Stimulated activated CD4-positive, alpha-beta T cell treated with anti-CD3 and anti-CD28 coated beads, Interleukin-1b, Interleukin-23, amount 100 ng/mL, for 4 hours (primary cell): ENCODE measurements around the gene TTLL11.

Experiments
- DNase-seq, 2 donors: peaks; one replicate each; pipeline ENCODE4 v3.0.0-alpha.2; 2020; ENCODE audit warnings: low read depth in 2 of 2

TTLL11 gene

DNA sequence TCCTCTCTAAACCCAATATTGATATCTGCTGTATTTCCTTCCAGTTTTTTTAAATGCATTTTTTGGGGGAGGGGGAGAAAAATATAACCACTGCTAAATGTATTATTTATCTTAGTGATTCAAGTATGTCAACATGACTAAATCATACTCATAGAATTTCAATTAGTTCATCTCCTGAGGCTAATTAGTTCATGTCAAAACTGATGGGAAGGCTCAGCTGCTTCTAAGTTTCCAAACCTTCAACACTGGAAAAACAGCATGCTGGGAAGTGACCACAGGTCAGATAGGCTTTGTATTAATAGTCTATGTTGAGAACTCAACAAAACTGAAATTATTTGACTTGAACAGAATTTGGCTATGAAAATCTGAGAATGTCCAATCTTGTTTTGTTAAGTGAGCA lies 118.7 kb downstream of the TTLL11 start:
- DNase-seq: no peak

DNA sequence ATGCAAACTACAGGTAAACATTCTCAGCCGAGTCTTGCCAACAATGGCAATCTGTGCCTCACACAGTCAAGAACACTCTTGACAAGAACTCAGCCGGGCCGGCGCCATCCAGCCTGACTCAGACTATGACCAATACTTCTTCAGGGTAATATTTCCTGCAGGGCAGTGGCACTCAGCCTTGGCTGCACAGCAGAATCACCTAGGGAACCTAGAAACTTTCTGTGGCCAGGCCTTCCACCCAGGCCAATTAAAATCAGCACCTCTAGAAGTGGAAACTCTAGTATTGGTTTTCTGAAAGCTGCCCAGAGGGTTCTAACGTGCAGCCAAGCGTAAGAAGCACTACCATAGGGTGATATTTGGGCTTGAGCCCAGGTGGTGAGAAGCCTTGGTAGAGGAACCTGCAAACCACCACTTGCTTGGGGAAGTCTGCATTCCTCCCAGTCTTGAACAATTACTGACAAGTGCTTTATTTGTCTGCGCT lies 120.6 kb downstream of the TTLL11 start:
- DNase-seq: no peak

DNA sequence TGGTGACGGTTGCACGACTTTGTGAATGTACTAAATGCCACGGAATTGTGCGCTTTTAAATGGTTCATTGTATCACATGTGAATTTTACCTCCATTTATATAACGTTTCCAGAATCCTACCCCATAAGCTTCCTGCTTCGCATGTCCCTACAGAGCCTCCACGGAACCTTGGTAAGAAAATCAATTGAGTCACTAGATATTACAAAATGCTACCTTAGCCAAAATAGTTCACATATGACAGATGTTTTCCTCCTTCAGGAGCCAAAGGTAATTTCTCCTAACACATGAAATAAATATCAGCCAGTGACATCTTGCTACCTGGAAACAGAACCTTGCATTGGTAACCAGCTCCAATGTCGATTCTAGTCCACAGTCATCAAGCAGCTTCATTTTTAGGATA lies 125.1 kb downstream of the TTLL11 start:
- no peak for DNase-seq

DNA sequence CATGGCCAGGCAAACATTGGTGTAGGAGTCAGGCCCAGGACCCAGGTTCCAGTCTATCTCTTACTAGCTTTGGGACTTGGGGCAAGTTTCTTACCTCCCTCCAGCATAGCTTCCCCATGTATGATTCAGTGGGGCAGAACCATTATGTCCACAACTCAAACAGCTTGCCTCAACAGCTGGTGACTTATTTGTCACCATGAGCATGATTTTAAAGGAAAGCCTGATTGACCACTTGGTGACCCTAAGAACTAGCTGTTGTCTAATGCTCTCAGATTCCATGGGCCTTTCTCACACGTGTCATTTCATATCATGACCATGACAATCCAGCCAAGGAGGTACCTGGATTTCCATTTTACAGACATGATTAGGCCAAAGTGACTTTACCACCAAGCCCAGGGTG lies 126.4 kb downstream of the TTLL11 start:
- no peak for DNase-seq

DNA sequence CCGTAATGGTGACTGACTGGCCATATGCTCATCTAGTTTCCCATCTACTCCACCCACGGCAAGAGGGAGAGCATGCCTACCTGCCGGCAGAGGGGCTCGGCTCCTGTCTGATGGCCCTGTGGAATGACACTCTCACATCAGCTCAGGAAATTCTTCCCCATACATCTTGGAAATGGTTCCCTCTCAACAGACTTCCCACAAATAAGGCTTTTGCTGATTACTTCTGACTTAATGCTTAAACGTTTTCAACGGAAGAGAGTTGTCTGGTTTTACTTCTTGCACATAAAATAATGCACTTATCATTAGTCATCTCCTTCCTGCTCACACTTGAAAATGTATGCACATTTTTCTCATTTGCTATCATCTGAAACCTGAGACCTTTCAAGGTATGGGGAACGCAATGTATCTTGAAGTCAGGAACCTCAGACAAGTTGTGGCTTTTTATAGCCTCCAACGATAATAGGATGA lies 129.5 kb downstream of the TTLL11 start:
- DNase-seq: no peak

DNA sequence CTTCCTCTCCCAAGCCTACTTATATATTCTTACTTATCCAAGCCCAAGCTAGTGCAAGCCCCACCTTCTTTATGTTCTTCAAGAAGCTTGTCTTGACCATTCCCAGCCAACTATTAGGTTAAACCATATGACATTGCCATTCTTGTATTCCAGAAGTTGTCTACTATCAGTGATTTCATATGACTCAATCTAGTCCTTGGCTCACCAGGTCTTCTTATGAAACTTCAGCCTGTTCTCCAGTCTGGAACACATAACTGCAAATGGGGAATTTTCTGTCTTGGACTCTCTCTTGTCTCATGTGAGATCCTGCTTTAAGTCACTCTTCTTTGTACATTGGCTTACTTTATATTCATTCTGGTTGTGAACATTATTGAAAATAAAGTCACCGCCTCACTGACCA lies 130.7 kb downstream of the TTLL11 start:
- DNase-seq: no peak

DNA sequence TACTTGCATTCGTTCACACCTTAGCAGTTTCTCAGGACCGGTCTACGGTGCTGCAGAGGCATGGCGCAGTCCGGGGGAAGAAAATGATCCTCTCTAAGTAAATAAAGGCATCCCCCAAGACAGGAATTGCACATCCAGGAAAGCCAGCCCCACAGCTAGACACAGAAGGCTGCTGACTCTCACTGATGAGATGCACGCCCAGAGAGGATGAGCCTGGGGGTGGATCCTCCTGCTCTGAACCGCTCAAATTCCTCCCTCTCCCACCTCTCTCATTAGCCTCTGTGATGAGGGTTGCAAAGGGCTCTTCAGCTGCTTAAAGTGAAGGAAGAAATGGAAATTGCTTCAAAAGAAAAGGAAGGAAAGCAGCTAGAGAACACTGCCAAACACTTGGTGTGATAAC lies 132.4 kb downstream of the TTLL11 start:
- DNase-seq: no peak

DNA sequence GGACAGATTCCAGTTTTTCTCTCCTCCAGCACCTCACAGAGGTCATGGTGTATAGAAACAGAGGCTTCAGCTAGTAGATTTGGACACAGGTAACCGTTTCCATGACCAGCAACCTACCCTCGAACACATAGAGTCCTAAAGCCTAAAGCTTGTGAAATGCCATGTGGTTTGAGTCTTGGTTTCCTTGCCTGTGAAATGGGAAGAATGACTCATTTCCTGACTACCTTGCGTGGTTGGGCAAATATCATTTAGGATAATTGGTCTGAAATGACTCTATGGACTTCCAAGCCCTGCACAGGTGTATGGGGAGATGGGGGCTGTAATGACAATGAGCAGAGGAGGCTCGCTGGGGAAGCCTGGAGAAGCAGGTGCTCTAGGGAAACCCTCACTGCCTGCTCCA lies 134.6 kb downstream of the TTLL11 start:
- DNase-seq: no peak

DNA sequence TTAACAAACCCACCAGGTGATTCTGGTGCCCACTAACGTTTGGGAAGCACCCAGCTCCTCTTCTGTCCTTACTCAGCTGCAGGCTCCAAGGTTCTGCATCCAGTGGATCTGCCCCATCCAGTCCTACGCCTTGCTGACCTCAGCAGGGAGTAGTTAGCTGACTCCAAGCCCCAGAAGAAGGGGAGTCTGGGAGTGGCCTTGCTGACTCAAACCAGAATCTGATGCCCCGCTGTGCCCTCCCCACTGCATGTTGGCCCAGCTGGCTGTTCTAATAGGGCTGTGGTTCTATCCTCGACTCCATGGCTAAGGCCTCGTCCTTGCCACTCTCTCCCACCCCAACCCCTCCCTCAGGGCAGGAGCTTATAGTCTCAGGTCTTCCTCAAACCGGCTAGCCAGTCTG lies 136.3 kb downstream of the TTLL11 start:
- DNase-seq: no peak

DNA sequence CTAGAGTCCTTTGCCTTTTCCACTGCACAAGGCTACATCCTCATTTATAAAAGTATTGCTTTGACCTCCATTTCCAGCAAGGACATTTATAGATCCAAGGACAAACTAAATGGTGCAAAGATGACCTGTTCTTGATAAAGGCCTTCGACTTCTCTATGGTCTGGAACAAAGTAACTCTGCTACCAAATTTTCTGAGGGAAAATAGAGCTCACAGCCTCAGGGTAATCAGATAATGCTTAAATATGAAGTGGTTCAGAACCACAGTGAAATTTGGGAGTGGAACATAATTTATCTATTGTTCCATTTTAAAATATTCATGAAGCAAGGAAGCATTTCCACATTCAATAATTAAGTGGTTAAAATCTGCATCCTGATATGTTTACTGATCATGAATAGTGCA lies 137.5 kb downstream of the TTLL11 start:
- DNase-seq: no peak

DNA sequence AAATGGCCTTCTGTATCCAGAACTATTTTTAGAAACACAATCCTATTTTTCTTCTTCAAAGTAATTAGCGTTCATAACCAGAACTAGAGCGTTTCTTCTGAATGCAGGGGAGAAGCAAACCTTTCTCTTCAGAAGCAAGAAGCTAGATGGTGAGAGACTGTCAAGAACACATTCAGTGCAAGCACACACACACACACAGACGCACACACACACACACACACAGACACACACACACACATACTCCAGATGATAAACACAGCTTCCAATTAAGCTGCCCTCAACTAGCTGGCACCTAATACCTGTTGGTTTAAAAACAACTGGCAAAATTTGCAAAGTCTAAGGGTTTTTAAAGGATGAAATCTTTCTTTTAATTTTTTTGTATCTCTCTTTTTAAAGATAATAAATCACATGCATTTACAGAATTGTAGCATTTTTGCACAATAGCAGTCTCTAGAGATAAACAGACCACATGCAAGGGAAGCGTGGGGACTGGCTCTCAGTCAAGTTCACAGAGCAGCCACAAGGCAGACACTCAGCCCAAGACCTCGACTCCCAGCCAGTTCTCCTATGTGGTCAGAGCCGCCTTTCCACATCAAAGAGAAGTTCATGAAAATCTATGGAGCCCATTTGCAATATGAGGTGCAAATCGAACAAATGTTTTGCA lies 138.5 kb downstream of the TTLL11 start:
- DNase-seq: no peak

DNA sequence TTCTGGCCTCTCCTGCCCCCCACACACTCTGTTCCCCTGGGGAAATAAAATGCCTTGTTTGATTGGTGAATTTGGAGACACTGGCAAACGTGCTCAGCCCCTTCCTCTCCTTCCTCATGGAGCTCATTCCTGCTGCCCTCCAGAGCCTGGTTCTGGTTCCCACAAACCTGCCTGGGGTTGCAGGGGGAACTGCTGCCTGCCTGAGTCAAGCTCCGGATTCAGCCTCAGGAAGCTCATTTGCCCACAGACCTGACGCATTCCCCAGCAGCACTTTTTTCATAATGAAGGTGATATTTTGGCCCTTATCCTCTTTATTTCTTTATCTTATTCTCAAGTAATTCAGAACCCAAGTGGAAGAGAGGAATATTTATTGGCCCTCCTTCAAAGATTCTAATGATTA lies 140.5 kb downstream of the TTLL11 start:
- no peak for DNase-seq

DNA sequence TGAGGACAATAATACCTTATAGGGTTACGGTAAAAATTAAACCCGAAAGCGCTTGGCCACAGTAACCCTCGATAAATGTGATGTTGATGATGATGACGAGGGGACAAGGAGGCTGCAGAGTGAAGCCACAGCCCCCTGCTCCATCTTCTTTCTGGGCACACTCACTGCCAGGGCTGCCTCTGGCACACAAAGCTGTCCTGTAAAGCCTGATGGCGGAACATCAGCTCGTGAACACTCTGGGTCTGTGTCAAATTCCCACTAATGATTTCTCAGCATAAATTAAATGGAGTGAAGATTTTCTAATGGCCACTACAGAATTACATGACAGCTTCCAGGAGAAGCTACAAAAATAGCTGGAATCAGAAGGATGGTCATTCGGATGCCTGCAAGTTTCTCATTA lies 142.2 kb downstream of the TTLL11 start:
- no peak for DNase-seq

DNA sequence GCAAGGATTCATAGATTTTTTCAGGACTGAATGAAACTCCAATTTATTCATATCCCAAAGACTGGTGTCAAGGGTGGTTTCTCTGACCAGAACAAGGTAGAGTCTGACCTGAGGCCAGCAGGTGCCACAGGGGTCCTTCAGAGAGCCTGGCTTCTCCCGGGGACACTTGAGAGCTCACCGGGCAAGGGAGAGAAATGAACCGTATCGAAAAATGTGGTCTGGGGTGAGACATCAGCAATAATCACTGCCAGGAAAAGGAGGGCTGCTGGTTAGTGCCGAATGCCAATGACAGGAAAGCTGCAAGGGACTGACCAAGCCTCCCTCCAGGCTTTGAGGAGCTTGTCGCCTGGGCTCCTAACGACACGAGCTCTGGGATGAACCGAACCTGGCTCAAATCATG lies 142.7 kb downstream of the TTLL11 start:
- no peak for DNase-seq

DNA sequence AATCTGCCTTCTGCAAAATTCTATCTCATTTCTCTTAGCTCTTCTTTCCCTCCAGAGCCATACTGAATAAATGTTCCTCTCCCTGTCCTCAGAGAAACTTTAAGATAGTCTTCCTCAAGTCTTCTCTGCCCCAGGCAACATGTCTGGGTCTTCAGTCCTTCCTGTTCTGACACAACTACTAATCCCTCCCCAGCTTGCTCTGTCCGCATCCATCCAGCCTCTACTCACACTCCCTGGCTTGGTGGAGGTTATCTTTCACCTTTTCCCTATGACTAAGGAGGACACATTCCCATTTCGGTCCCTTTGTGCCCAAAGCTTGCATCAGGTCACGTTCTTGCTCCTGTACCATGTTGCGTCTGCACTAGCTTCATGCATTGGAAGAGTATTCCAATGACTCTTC lies 143.3 kb downstream of the TTLL11 start:
- no peak for DNase-seq

DNA sequence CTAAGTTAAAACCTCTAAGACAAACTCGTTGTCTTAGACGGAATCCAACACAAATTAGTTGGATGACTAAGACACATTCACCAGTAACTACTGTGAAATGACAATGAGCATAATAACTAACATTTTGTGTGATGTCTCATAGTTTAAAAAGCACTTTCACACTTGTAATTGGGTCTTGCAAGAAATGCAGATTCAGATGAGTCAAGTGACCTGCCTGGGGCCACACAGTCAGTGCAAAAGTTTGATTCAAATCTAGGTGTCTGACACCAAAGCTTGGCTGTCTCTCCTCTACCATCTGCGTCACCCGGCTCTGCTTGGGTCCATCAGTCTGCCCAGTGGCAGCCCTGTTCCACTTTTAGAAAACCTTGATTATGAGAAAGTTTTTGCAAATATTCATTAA lies 143.7 kb downstream of the TTLL11 start:
- no peak for DNase-seq

DNA sequence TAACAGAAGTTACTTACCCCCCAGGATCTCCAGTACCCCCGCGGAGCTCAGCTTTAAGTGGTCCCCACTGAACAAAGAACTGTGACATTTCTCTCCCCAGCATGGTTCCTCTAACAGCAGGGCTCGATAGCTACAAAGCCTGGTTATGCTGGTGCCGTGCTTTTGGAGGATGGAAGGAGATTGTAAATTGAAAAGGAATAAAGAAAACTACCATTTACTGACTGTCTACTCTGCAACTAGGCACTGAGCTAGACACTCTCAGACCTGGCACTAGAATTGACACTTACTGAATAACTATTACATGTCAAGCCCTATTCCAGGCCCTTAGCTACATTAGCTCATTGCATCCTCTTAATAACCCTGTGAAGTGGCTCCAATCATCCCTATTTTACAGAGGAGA lies 145.3 kb downstream of the TTLL11 start:
- no peak for DNase-seq

DNA sequence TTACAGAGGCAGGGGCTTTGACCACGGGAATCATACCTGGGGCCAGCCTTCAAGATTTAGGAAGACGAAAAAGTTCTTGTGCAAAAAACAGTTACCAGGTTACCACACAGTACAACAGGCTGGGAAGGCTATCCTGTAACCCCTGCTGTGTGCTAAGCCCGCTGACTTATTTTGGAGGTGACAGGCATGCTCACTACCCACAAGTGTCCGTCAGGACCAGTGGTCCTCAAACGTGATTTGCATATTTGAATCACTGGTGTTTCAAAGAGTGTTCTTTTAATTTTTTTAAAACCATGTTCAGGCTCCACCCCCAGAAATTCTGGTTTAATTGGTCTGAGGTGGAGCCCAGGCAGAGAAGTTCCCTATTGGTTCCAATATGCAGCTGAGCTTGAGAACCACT lies 146.6 kb downstream of the TTLL11 start:
- no peak for DNase-seq

DNA sequence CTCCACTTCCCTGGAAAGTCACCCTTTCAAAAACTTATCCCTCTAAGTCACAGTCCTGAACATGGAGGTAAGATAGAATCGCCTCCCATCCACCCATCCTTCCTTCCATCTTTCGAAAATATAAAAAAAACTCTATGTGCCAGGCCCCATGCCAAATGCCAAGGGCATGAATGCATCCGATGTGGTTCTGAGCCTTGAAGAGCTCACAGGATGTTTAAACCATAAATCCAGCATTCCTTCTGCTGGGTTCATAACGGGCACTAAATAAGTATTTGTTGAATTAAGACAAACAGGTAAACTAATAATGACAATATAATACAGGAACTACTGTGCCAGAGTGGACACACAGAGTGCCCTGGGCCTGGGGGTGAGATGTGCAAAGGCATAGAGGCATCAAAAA lies 147.3 kb downstream of the TTLL11 start:
- DNase-seq: no peak

DNA sequence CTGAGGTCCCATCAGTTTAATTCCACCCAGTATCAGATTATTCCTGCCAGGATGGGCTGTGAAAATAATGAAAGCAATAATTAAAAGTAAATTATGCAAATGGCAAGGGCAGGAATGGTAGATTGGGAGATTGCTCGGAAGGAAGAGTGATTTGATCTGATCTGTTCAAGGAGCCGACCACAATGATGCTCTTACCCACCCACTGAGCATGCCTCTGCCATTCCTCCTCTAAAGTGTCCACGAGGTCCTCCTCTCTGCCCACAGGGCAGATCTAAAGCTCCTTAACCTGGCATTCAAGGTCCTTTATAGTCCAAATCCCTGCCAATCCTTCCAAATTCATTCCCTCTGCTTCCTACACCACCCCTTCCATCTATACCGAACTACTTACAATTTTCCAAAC lies 147.8 kb downstream of the TTLL11 start:
- no peak for DNase-seq

DNA sequence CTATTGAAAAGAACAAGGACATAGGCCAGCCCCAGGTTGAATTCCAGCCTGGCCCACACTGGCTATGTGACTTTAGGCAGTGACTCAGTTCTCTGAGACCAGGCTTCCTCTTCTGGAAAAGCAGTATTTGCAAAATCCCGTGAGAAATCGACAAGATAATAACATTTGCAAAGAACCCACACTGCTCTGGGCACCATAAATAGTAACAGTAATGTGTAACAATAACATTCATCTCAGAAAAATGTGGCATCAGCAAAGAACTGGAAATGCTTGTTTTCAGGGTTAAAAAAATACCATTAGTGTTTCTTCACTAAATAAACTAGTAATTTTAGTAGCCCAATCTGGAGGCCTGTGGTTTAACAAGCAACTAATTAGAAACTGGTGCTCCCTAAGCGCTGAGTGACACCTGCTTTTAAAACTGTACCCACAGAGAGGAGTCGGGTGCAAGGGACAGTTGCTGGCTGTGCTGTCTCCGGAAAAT lies 148.4 kb downstream of the TTLL11 start:
- DNase-seq: no peak

DNA sequence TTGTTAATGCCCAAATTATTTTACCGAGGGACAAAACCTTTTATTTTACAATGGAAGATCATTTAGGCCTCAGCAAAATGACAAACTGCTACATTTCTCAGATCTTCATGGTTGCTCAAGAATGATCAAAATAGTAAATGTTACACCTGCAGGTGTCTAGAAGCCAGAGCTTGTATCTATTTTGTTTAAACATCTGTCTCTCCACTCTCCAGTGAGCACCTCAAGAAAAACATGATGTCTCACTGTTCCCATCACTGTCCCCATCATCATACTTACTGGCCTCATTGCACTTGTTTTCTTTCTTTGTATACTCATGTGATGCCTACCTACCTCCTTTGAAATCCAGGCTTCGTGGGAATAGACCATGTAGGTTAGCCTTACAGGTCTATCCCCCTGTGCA lies 149.6 kb downstream of the TTLL11 start:
- no peak for DNase-seq

DNA sequence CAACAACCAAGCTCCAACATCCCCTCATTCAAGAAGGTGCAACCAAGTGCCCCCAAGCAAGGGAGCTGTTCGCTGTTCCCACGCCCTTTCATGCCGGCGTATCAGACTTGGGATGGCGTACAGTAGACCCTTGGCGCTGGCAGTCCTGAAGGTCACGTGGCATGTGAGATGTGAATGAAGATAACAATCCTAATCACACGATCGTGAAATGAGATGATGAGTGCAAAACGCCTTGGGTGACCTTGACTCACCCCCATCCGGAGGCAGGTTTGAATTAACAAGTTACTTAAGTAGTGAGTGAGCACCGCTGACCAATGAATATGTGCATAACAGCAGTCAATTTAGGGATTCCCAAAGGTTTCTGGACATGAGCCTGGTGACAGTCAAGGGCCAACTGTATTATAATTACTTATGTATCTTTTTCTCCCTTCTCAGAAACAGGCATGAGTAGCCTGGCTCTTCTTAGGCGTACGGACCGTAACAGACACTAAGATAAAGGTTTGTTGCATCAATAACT lies 150.2 kb downstream of the TTLL11 start:
- no peak for DNase-seq

DNA sequence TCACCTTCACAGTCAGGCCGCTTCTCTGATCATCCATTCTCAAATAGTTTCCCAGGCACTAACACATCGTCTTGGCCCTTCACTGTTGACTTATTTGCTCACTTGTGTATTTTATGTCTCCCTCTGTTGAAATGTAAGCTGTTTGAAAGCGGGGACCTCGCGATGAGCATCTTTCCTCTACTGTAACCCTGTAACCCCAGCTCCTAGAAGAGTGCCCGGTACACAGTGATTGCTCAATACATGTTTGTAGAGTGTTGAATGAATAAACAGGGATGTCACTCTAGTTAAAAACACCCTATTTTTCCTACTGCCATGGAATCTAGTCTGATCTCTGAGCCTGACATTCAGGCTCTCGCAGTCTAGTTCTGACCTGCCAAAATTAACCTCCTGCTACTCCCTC lies 150.8 kb downstream of the TTLL11 start:
- no peak for DNase-seq
